ENCODE results near the gene NMNAT2.

Gene NMNAT2

GRCh38 chr1:183355797-183356196 lies 62.4 kb downstream of the NMNAT2 start:
- no peak for DNase-seq (ENCODE audit: low spot score)
- TF ChIP-seq, protein P1, sequence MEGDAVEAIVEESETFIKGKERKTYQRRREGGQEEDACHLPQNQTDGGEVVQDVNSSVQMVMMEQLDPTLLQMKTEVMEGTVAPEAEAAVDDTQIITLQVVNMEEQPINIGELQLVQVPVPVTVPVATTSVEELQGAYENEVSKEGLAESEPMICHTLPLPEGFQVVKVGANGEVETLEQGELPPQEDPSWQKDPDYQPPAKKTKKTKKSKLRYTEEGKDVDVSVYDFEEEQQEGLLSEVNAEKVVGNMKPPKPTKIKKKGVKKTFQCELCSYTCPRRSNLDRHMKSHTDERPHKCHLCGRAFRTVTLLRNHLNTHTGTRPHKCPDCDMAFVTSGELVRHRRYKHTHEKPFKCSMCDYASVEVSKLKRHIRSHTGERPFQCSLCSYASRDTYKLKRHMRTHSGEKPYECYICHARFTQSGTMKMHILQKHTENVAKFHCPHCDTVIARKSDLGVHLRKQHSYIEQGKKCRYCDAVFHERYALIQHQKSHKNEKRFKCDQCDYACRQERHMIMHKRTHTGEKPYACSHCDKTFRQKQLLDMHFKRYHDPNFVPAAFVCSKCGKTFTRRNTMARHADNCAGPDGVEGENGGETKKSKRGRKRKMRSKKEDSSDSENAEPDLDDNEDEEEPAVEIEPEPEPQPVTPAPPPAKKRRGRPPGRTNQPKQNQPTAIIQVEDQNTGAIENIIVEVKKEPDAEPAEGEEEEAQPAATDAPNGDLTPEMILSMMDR (IDR thresholded peaks at IDR 0.05; ENCODE audit: extremely low read depth, missing control alignments) = no peak

GRCh38 chr1:183355181-183355580 lies 63.0 kb downstream of the NMNAT2 start:
- TF ChIP-seq, protein P1 (IDR thresholded peaks at IDR 0.05; ENCODE audit: extremely low read depth, missing control alignments) = no peak
- DNase-seq (ENCODE audit: low spot score) = no peak

DNA sequence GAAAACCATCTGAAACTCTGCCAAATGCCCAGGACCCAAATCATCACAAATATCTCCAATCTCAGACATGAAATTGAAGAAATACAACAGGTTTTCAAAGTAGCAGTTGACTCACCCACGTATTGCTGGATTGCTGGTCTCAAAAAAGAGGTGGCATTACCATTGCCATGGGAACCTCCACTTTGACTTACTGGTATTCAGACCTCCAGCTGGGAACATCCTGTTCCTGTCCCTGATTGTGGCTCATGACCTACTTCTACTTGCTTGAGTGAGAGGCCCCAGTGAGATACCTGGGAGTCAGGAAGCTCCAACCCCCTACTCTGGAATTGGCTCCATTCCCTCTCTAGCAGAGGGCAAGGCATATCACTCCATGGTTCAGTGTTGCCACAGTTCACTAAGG lies 64.6 kb downstream of the NMNAT2 start:
- TF ChIP-seq, protein P1 (IDR thresholded peaks at IDR 0.05; ENCODE audit: extremely low read depth, missing control alignments) = no peak
- DNase-seq (ENCODE audit: low spot score) = no peak

DNA sequence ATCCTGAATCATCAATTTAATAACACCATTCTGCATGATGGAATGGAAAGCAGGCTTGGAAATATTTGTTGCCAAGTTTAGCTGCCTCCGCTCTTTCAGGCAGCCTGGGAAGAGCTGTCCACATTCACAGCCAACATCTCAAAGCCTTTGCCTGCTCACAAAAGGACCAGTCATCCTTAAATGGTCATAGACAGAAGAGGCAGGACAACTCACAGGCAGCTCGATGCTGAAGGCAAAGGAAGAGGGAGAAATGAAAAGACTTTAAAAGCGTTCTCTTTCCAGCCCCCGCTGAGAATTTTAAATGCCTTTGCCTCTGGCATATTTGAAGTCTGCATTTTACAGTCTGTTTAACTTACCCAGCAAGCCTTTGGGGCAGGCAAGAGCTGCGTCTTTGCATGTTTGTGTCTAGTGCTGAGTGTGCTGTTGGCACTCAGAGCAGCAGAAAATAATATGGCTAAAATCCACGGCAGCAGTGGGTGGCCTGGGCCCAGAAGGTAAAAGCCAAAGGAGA lies 68.9 kb downstream of the NMNAT2 start:
- TF ChIP-seq, protein P1 (IDR thresholded peaks at IDR 0.05; ENCODE audit: extremely low read depth, missing control alignments) = no peak
- no peak for DNase-seq (ENCODE audit: low spot score)

GRCh38 chr1:183346276-183346732 lies 71.9 kb downstream of the NMNAT2 start:
- DNase-seq (ENCODE audit: low spot score) = no peak
- TF ChIP-seq, protein P1 (IDR thresholded peaks at IDR 0.05; ENCODE audit: extremely low read depth, missing control alignments) = no peak

DNA sequence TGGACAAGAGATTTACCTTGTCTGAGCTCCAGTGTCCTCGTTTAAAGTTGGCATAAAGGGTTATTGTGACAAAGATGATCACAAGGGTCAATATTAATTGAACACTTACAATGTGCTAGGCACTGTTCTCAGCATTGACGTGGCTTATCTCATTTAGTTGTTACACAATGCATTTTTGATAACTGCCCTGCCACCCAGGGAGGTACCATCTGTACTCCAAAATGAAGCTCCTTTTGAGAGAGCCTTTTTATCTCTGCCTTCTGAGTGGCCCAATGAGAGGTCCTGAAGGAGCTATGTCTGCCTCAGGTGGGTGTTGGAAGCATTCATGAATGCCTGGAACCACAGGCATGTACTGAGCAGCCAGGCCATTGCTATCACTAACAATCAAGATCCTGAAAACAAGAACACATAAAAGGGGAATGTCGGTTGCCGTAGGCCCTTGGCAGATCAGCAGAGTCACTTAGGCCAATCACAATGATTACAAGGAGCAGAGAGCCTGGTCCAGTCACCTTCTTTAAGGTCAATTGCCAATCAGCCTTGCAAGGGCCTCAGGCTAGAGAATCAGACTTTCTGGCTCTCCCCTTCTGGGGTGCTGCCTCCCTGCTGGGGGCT lies 78.5 kb downstream of the NMNAT2 start:
- DNase-seq (ENCODE audit: low spot score) = no peak
- TF ChIP-seq, protein P1 (IDR thresholded peaks at IDR 0.05; ENCODE audit: extremely low read depth, missing control alignments) = no peak

DNA sequence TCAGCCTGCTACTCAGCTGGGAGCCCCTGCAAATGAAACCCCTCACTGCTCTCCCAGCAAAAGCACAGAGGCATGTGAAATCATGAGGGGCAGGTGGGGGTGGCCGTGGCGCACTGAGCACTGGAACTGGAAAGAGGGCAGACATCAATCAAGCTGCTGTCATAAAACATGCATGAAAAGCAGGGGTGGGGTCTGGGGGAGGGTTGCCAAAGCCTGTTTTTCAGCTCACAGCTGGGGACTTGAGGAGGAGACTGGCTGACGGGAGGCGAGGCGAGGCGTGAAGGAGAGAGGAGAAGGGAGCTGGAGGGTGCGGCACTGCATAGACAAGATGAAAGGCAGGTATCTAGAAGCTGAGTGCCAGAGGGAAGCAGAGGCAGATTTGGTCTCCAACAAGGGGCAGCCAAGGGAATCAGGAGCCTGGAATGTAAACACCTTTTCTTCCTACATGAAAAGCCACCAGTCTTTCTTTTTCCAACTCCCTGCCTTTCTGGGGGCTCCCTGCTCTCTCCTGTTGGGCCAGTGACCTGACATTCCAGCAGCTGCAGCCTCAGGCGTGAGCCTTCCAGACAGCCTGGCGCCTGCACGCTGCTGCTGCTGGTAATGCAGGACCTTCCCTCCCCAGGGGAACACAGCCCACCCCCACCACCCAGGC lies 87.0 kb downstream of the NMNAT2 start:
- TF ChIP-seq, protein P1 (IDR thresholded peaks at IDR 0.05; ENCODE audit: extremely low read depth, missing control alignments) = no peak
- DNase-seq (ENCODE audit: low spot score) = no peak

Measured in GM20000 (cell line).